GM21619 (cell line): ENCODE results near the gene APMAP.

Experiments used
- ATAC-seq: cut with Tn5 transposase; IDR thresholded peaks from one replicate; pipeline ENCODE4 v1.9.1; 2021; ENCODE audit not compliant: unreplicated experiment

The APMAP gene, protein sequence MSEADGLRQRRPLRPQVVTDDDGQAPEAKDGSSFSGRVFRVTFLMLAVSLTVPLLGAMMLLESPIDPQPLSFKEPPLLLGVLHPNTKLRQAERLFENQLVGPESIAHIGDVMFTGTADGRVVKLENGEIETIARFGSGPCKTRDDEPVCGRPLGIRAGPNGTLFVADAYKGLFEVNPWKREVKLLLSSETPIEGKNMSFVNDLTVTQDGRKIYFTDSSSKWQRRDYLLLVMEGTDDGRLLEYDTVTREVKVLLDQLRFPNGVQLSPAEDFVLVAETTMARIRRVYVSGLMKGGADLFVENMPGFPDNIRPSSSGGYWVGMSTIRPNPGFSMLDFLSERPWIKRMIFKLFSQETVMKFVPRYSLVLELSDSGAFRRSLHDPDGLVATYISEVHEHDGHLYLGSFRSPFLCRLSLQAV

DNA sequence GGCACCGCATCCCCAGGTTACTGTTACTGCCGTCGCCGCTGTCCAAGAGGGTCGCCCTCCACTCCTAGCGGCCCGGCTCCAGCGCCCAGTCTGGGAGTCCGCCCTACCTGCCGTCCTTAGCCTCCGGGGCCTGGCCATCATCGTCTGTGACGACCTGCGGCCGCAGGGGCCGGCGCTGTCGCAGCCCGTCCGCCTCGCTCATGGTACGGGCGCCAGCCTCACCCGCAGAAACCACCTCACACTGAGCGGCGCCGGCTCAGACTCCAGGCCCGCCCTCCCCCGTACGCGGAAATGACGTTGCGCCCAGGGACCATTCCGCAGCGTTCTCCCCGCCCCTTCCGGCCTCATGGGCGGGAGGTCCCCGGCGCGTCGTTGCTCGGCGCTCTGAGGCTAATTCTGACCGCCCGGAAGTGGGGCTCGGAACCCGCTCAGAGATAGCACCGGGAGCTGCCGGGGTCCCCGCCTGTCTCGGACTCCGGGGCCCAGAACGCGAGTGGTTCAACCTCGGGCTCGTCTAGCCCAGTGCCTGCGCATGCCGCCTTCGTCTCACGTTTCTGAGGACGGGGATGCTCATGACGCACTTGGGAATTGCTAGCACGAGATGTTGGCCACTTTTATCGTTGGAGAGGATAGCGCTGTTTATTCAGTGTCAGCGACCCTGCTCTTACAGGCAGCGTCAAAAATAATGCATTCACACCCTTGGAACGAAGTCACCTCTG is at the start of gene APMAP:
Gene APMAP, minus strand, starts transcription at position 265 of the 719 bp plus-strand sequence. Its CDS starts 63 bp downstream, at position 202.
- ATAC-seq = peak; percentile 92

DNA sequence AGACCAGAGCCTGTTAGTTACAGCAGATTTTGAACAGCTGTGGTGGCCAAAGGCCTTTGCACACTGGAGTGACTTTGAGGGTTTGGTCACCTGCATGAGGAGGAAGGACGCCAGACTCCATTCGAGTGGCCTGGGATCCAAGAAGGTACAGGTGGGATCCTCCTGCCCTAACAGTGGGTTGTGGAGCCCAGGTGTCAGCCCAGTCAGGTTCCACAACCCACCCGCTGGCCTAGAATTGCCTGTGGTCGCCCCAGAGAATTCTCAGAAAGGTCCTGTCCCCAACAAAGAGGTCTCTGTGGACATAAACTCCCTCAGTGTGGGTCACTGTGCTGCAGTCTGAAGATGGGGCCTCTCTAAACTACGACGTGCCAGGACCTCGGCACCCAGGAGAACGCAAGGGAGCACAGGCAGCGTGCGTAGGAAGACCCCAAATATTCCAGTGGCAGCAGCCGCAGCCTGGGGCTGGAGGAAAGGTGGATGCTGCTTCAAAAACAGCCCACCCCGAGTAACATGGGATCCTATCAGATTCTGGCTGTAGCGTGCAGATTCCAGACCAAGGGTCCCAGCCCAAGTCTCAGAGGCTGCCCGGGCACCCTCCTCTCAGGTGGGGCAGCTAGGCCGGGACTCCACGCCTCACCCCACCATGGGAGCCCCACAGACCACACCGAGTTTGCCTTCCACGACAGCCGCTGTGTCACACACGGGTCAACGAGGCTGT is 49.4 kb upstream of the APMAP start:
- ATAC-seq = no peak

DNA sequence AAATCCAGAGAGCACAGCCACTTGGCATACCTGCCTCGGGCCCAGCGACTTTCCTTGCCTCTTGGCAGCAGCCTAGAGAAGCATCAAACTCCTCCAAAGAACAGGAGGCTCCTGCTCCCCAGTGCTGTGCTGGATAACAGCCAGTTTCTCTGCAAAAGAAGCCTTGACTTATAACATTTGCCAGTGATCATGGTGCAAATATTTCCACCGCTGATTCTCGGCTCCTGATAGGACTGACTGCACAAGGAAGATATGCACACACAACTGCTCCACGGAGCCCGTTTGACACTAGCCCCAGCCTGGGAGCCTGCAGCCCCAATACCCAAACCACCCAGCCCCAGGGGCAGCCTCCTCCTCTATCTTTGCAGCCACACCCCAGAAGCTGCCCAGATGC is 47.9 kb upstream of the APMAP start:
- ATAC-seq = no peak

DNA sequence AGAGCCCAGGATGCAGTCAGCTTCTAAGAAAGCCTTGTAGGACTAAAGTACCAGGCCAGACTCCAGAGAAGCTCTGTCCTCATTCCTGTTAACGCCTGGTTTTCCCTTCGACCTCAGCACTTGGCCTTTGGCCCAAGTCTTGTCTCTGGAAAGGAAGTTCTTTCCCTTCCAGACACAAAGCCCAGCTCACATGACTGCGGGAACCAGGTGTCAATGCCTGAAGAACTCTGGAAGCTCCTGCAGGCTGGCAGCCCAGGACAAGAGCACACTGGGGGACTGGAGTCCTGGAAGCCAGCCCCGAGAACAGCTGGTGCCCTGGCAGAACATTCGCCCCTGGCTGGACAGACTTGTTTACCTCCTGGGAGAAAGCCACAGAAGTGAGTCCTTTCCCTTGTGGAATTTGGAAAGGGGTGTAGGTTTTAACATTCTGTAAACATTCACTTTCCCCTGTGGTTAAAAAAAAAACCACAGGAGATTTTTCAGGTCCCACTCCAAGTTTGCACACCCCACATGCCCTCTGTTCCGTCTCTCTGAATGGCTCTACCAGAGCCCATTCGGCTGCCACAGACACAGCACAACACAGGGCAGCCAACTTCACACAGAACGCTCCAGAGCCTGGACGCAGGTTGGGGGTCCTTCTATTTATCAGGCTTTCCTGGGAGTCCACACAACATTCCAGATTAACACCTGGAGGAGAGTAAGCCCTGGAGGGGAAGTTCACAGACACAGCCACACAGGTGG is 47.3 kb upstream of the APMAP start:
- no peak for ATAC-seq

DNA sequence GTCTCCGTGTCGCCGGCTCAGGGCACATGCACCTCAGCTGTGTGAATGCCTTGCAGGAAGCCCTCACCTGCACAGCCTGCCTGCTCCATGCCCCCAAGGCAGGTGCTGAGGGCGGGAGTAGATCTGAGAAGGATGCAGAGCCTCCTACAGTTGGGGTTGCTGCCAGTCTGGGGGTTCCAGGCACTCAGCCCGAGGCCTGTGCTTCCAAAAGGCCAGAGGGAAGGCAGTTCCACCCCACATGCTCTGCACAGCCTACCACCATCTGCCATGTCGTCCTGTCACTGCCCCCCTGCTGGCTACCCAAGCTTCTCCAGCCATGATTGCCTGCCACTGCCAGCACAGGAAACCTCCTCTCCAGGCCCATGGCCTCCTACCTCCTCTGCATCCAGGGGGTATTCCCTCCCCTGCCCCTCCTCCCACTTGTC is 46.1 kb upstream of the APMAP start:
- ATAC-seq = no peak

DNA sequence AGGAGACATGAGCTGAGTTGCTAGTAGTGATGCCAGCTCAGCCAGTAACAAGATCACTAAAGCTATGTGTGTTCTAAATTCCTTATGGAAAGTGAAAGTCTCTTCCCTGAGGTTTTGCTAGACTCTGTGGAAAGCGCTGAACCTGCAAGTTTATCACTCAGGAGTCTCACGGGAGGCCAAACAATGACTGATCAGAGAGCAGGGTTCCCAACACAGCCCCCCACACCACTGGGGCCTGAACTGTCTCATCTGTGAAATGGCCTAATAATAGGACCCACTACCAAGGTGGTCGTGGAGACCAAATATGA is 45.5 kb upstream of the APMAP start:
- no peak for ATAC-seq

DNA sequence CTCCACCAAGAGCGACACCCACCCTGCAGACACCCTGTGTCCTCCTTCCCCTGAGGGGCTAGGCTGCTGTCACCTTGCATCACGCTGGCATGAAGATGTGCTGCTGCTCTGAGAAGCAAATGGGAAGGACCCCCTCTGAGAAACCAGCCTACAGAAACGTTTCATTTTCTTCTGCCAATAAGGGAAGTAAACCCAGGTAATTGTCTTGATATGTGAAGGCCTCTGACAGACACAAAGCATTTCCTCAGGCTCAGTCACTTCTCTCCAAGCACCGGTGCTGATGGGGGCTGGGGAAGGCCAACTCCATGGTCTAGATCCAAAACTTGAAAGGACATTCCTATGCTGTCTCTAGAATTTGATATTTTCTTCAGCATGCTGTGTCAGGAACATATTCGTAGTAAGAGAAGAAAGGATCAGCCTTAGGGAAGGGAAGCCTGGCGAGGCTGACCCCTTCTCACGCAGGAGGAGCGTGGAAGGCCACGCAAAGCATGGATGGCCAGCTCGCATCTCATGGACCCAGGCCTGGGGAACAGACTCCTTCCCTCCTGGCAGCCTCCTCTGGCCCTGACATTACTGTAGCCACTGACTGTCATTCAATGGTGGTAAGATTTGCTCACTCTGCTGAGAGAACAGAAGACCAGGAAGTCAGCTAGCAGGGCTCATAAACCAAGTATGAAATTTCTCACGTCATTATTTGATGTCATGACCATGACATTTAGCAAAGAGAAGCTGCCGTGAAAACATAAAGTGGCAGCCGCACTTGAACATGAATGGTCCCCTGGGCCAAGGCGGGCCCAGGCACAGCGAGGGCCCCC is 44.9 kb upstream of the APMAP start:
- no peak for ATAC-seq

DNA sequence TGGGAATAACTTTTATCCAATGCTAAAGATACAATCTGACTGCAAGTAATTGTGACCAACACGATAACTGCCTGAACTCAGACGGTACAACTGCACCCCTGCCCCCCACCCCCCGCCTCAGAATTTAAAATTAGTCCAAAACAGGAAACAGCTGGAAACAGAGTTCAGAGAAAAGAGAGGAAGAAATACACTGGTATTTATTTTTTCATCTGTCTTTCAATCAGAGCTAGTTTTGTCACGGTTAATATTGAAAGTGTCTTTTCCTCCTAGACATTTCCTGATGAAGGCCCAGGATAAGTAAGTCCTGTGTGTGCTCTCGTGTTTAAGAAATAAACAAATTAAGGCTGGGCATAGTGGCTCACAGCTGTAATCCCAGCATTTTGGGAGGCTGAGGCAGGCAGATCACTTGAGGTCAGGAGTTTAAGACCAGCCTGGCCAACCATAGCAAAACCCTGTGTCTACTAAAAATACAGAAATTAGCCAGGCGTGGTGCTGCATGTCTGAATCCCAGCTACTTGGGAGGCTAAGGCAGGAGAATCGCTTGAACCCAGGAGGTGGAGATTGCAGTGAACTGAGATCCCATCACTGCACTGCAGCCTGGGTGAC is 43.9 kb upstream of the APMAP start:
- peak; percentile 19 for ATAC-seq

DNA sequence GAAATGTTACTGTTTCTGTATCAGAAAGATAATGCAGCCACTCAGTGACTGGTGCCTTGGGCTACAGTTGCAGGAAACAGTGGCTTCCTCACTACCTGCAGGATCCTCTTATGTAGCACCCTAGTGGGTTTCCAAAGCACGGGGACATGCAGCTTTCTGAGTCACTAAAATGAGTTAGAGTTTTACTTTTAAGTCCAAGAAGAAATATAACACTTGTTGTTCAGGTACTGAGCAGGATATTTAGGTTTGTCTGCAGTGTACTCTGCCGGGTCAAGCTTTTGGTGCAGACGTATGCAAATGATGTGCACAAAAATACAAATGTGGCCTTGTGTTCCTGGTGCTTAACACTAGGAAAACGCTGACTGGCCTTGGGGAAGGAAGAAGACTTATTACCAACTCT is 43.4 kb upstream of the APMAP start:
- ATAC-seq = peak; percentile 52

DNA sequence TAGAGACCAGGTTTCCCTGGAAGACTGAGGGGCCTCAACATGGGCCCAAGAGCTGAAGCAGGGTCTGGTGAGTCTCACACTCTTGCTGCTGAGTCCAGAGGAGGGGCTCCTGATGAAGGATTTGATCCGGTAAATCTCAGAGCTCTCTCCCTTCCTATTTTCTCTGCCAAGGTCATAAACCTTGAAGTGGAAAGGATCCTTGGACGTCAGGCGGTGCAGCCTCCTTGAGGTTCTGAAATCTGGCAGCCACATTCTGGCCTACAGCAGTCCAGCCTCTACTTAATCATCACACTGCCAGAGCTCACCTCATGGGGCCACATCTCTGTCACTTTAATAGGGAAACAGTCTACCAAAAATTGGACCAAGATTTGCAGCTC is 41.4 kb upstream of the APMAP start:
- no peak for ATAC-seq

DNA sequence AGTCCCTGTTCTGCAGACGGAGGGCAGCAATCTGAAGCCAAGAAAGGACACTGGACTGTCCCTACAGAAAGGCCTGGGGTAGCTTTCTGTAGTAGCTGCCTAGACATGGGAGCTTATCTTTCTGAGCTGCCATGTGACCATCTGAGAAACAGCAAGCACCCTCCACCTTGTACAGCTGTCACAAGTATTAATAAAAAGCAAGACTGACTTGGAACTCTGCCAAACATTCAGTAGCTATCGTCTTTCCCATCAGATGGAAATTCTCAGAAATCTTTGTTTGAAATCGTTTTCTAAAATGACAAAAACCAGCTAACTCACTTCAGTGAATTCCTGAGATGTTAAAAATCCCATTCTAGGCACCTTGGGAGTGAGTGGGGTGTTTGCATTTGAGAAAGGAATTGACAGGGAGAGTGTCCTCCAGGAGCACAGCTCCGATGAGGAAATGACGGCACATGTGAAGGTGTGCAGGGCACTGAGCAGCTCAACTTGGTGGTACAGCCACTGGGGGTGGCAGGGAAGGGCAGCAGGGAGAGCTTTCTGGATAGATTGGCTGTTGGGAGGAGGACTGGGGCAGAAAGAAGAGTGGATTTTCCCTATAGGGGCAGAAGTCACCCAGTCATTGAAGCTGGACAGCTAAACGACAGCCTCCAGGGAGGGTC is 40.8 kb upstream of the APMAP start:
- no peak for ATAC-seq

DNA sequence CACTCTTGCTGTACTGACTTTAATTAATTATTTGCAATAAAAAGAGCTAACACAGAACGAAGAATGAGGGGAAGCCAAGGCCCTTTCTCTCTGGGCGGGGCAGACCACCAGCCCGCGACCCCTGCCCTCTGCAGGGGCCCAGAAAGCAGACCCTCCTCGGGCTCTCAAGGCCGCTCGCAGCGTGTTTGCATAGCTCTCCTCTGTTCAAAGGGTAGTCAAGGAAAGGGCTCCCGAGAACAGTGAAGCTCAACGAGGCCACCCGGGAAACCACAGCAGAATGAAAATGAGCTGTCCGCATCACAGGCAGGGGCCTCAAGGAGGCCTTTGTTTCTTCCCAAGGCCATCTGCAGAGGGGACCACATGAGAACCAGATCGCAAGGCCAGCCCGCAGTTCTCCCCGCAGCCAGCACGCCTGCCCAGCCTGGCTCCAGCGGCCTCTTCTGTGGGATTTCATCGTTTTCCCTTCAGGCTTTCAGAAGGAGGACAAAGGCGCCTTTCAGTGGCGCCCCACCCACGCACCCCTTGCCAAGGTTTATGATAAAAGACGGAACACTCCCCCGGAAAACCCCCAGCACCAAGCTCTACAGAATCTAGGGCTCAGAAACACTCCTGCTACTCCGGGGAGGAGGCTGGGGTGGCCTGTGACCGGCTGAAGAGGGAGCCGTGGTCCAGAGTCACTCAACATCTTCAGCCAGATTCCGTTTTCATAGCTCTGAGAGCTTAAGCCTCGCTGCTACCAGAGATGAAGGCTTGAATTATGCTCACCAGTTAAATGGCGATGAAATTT is 40.1 kb upstream of the APMAP start:
- ATAC-seq = no peak

DNA sequence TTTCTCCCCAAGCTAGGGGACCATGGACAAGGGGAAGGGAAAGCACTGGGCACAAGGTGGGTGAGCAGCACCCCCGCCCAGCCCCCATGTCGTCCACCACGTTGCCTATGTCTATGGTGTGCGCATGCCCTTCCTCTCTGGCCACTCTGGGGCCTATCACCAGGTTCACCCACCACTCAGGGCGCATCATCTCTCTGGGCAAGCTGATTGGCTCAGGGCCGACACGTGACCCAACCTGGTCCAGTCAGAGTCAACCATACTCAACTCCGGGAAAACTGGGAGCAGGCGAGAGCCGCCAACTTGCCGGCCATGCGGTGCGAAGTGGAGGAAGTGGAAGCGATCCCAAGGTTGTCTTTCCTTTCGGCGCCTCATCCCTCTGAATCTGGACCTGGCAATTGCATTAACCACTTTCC is 39.5 kb upstream of the APMAP start:
- no peak for ATAC-seq

DNA sequence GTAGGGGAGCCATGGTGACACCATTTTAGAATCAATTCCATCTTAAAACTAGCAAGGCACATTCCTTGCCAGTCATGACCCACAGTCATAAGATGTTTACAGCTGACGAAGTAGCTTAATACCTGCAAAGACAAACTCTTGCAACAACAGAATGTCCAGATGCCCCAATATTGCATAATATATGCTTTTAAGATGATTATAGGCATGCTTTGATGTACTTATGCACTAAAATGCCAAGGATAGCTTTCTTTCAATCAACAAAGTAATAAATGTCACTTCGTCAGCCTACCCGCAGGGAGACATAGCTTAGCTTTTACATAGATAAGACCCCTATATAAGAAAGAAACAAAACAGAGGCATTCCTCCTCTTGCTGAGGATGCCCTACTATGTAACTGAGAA is 38.7 kb upstream of the APMAP start:
- ATAC-seq = no peak

DNA sequence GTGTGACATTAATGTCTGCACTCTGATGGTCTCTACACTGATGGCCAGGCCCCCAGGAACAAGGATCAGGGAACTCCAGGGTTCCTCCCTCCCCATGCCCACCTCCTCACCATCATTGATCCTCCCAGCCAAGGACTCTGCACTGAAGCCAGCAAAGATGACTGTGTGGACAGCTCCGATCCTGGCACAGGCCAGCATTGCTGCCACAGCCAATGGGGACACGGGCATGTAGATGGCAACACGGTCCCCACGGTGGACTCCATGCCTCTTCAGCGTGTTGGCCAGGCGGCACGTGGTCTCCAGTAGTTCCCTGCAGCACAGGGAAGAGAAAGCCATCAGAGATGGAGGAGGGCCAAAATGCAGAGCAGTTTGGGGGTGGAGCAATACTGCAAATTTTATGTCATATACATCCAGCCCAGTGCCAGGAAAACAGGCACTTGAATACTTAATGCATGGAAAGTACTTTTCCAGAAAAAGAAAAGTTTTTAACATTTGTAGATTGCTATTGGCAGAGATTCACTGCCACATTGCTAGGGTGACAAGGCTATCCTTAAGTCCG is 38.2 kb upstream of the APMAP start:
- ATAC-seq = no peak

DNA sequence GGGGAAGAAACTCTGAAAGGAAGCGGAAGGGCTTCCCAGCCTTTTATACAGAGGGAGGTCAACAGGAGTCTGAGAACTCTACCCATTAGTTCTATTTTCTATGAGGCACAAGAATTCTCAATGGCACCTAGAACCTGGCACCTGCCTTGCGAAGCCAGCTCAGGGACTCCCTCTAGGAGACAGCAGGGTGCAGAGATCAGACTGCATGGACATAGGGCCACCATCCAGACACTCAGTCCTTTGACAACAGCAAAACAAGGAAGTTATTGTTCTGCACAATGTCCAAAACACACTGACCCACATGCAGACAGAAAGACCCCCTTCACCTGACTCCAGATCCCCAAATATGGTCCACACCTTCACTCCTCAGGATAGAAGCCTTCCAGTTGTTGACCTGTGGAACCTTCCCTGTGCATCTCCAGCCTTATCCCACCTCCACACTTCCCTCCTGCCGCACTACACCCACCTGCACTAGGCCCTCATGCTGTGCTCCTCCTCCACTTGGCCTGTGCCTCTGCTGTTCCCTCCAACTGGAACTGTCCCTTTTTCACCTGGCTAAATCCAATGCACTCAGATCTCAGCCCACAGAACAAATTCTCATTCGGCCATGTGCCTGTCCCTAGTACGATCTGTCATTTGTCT is 37.6 kb upstream of the APMAP start:
- no peak for ATAC-seq

DNA sequence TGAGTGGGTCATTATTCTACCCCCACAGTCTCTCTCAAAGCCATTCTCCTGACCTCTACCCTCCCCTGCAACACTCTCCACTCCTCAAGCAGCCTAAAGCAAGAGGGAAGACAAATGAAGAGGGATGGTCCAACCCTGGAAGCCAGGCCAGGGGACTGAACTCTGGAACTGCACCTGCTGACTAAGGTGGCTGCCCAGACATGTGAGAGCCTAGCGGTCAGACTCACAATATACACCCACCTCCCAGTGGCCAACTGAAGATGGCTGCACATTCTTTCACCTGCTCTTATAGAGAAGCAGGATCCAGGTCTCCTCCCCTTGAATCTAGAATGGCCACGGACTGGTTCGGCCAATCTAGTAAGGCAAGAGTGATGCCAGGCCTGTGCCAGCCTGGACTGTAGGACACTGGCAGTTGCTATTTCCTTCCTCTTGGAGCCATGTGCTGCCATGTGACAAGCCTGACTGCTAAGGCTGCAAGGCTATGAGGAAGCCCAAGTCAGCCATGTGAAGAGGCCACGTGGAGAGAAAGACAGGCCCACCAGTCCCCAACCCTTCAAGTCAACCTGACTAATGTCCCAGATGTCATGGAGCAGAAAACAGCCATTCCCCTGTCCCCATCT is 33.5 kb upstream of the APMAP start:
- no peak for ATAC-seq
